Measurements from ENCODE around the gene COPS9.

DNA sequence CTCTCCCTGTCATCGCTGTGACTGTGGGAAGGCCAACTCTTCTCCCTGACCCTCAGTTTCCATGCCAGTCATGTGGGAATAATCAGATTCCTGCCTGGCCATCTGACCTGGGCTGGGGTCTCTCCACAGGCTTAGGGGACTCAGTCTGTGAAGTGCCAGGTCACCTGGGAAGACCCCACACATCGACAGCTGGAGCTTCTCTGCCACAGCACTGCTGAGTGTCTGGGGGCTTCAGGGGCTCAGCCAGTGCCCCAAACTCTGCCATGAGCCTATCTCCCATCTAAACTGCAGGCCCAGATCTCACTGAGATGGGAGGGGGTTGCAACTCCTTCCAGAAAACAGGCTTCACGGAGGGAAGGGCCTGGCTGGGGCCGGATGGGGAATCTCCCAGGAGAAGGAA, 46.4 kb upstream of the COPS9 start:
- TF ChIP-seq, protein P1, sequence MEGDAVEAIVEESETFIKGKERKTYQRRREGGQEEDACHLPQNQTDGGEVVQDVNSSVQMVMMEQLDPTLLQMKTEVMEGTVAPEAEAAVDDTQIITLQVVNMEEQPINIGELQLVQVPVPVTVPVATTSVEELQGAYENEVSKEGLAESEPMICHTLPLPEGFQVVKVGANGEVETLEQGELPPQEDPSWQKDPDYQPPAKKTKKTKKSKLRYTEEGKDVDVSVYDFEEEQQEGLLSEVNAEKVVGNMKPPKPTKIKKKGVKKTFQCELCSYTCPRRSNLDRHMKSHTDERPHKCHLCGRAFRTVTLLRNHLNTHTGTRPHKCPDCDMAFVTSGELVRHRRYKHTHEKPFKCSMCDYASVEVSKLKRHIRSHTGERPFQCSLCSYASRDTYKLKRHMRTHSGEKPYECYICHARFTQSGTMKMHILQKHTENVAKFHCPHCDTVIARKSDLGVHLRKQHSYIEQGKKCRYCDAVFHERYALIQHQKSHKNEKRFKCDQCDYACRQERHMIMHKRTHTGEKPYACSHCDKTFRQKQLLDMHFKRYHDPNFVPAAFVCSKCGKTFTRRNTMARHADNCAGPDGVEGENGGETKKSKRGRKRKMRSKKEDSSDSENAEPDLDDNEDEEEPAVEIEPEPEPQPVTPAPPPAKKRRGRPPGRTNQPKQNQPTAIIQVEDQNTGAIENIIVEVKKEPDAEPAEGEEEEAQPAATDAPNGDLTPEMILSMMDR (IDR thresholded peaks at IDR 0.05): no peak
- no peak for TF ChIP-seq POLR2A (IDR thresholded peaks at IDR 0.05; ENCODE audit: low read depth)

Data from esophagus muscularis mucosa (tissue), 3 donors.